ENCODE results near the gene SH3BGR.

Gene SH3BGR

DNA sequence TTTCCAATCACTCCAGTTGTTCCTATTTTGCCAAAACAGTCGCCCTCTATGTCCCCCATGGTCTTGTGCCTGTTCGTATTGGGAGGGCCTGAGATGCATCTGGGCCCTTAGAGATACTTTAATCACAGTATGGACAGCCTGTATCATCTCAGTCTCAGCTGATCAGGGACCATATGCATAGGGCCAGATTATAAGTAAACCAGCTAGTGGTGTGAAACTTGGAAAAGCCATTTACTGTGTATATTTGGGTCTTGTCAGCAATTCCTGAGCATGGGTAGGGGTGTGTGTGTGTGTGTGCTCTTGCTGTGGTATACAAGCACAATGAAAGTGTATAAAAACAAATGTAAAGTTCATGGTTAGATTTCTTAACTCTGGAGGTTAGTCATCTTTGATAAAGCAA lies 22.8 kb downstream of the SH3BGR start:
- TF ChIP-seq GABPA (IDR thresholded peaks at IDR 0.05; ENCODE audit: low read depth) (no peak), POLR2AphosphoS5 (IDR thresholded peaks at IDR 0.05; ENCODE audit: low read depth) (no peak), SPI1 (IDR thresholded peaks at IDR 0.05; ENCODE audit: borderline replicate concordance, low read depth) (no peak)
- TF ChIP-seq, protein P1, sequence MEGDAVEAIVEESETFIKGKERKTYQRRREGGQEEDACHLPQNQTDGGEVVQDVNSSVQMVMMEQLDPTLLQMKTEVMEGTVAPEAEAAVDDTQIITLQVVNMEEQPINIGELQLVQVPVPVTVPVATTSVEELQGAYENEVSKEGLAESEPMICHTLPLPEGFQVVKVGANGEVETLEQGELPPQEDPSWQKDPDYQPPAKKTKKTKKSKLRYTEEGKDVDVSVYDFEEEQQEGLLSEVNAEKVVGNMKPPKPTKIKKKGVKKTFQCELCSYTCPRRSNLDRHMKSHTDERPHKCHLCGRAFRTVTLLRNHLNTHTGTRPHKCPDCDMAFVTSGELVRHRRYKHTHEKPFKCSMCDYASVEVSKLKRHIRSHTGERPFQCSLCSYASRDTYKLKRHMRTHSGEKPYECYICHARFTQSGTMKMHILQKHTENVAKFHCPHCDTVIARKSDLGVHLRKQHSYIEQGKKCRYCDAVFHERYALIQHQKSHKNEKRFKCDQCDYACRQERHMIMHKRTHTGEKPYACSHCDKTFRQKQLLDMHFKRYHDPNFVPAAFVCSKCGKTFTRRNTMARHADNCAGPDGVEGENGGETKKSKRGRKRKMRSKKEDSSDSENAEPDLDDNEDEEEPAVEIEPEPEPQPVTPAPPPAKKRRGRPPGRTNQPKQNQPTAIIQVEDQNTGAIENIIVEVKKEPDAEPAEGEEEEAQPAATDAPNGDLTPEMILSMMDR (IDR thresholded peaks at IDR 0.05; ENCODE audit: insufficient read depth, low read length) = no peak
- TF ChIP-seq, protein P2, sequence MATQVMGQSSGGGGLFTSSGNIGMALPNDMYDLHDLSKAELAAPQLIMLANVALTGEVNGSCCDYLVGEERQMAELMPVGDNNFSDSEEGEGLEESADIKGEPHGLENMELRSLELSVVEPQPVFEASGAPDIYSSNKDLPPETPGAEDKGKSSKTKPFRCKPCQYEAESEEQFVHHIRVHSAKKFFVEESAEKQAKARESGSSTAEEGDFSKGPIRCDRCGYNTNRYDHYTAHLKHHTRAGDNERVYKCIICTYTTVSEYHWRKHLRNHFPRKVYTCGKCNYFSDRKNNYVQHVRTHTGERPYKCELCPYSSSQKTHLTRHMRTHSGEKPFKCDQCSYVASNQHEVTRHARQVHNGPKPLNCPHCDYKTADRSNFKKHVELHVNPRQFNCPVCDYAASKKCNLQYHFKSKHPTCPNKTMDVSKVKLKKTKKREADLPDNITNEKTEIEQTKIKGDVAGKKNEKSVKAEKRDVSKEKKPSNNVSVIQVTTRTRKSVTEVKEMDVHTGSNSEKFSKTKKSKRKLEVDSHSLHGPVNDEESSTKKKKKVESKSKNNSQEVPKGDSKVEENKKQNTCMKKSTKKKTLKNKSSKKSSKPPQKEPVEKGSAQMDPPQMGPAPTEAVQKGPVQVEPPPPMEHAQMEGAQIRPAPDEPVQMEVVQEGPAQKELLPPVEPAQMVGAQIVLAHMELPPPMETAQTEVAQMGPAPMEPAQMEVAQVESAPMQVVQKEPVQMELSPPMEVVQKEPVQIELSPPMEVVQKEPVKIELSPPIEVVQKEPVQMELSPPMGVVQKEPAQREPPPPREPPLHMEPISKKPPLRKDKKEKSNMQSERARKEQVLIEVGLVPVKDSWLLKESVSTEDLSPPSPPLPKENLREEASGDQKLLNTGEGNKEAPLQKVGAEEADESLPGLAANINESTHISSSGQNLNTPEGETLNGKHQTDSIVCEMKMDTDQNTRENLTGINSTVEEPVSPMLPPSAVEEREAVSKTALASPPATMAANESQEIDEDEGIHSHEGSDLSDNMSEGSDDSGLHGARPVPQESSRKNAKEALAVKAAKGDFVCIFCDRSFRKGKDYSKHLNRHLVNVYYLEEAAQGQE (IDR thresholded peaks at IDR 0.05; ENCODE audit: insufficient replicate concordance, low read depth) = no peak
- DNase-seq (ENCODE audit: low read depth in 1 of 2, low spot score in 1 of 2) = no peak
- Histone ChIP-seq H3K4me3 (replicated peaks; ENCODE audit: insufficient read depth, low read length) (no peak overlapping the region), H3K27me3 (ENCODE audit: insufficient read depth, poor library complexity, severe bottlenecking) (no peaks in the 10 kb centered on the region), H3K27ac (replicated peaks) (no peak overlapping the region)

DNA sequence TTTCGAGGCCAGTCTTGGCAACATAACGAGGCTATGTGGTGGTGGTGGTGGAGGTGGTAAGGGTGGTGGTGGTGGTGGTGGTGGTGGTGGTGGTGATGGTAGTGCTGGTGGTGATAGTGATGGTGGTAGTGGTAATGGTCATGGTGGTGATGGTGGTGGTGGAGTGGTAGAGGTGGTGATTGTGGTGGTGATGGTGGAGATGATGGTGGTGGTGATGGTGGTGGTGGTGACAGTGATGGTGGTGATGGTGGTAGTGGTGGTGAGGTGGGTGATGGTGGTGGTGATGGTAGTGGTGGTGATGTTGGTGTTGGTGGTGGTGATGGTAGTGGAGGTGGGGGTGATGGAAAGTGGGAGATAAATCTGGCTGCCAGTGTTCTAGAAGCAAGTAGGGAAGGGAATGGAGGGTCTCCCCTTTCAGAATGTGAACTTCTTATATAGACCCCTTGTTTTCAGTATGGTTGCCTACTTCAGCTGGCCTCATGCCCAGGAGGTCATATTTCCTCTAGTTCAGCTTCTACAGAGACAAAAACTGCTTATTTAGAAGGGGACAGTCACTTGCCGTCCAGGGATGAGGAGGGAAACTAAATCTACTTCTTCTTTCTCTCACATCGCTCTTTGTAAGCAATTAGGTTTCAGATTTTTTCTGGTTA lies 27.5 kb downstream of the SH3BGR start:
- TF ChIP-seq GABPA (IDR thresholded peaks at IDR 0.05; ENCODE audit: low read depth) (no peak), SPI1 (IDR thresholded peaks at IDR 0.05; ENCODE audit: borderline replicate concordance, low read depth) (no peak), POLR2AphosphoS5 (IDR thresholded peaks at IDR 0.05; ENCODE audit: low read depth) (no peak)
- TF ChIP-seq, protein P1 (IDR thresholded peaks at IDR 0.05; ENCODE audit: insufficient read depth, low read length) = no peak
- TF ChIP-seq, protein P2 (IDR thresholded peaks at IDR 0.05; ENCODE audit: insufficient replicate concordance, low read depth) = no peak
- H3K4me3 ChIP-seq (replicated peaks; ENCODE audit: insufficient read depth, low read length) = no peak overlapping the region
- no peaks in the 10 kb centered on the region for H3K27me3 ChIP-seq (ENCODE audit: insufficient read depth, poor library complexity, severe bottlenecking)
- no peak overlapping the region for H3K27ac ChIP-seq (replicated peaks)
- DNase-seq (ENCODE audit: low read depth in 1 of 2, low spot score in 1 of 2) = no peak

DNA sequence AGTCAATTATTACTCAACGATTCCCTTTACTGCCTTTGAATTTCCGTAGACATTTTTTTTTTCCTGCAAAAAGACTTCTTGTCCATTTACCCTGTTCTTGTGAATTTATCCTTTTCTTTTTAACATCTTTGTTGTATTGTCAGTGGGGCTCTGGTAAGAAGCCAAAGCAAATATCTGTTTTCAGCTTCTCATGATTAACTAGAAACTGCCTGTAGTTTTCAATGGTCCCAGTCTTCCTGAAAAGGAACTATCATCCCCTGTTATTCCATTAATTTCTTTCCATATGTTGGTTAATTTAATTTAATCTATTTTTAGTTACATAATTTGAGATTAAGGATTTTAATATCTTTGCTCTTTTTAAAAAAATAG lies 28.0 kb downstream of the SH3BGR start:
- Histone ChIP-seq H3K27me3 (ENCODE audit: insufficient read depth, poor library complexity, severe bottlenecking) (no peaks in the 10 kb centered on the region), H3K4me3 (replicated peaks; ENCODE audit: insufficient read depth, low read length) (no peak overlapping the region), H3K27ac (replicated peaks) (no peak overlapping the region)
- no peak for DNase-seq (ENCODE audit: low read depth in 1 of 2, low spot score in 1 of 2)
- TF ChIP-seq GABPA (IDR thresholded peaks at IDR 0.05; ENCODE audit: low read depth) (no peak), SPI1 (IDR thresholded peaks at IDR 0.05; ENCODE audit: borderline replicate concordance, low read depth) (no peak), POLR2AphosphoS5 (IDR thresholded peaks at IDR 0.05; ENCODE audit: low read depth) (no peak)
- TF ChIP-seq, protein P1 (IDR thresholded peaks at IDR 0.05; ENCODE audit: insufficient read depth, low read length) = no peak
- TF ChIP-seq, protein P2 (IDR thresholded peaks at IDR 0.05; ENCODE audit: insufficient replicate concordance, low read depth) = no peak

All from HL-60 (cell line).